ENCODE data around the gene COBLL1. TPM values are rescaled to one million over a fixed set of nuclear protein-coding genes. Genes with fewer than 3 reads are reported as not detected.

COBLL1 gene
- total RNA-seq, 2 donors from 2014 or later = 16.5 to 17.3 TPM

DNA sequence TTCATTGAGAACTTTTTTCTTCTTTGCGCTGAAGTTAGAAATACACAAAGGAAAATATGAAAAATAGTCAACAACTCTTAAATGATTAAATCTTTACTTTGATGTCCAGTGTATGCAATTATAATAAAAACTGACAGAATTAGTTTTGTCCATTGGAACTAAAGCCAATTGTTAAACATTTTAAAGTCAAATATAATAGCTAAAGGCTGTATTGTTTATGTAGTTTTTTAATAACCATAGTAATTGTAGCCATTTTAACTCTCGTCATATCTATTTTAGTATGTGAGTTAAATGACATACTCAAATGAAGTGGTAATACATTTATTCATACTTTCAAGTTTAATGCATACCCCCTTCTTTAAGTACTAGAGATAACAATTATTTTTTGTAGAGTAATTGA lies 4.7 kb upstream of the COBLL1 start:
- Mint-ChIP-seq H3K4me1 (peaks cover 3% of the 10 kb centered on the region), H3K9me3 (no peaks in the 10 kb centered on the region), H3K27ac (no peak overlapping the region), H3K27me3 (ENCODE audit: insufficient read depth) (peaks cover 2% of the 10 kb centered on the region), H3K4me3 (no peak overlapping the region), H3K36me3 (ENCODE audit: low read depth) (no peaks in the 10 kb centered on the region)
- Histone ChIP-seq H3K27ac (ENCODE audit: low read depth, low read length) (no peak overlapping the region), H3K4me3 (ENCODE audit: low read length) (no peak overlapping the region), H3K4me1 (ENCODE audit: control insufficient read depth, insufficient read depth, low read length) (no peaks in the 10 kb centered on the region), H3K36me3 (ENCODE audit: control insufficient read depth, insufficient read depth, low read length) (no peaks in the 10 kb centered on the region), H3K27me3 (ENCODE audit: control insufficient read depth, insufficient read depth, low read length, poor library complexity, severe bottlenecking) (no peaks in the 10 kb centered on the region), H3K9me3 (ENCODE audit: control insufficient read depth, low read length) (no peaks in the 10 kb centered on the region), H3K9ac (ENCODE audit: extremely low read depth, low read length, poor library complexity, severe bottlenecking) (no peak overlapping the region)
- DNase-seq = no peak
- TF ChIP-seq, protein P1, sequence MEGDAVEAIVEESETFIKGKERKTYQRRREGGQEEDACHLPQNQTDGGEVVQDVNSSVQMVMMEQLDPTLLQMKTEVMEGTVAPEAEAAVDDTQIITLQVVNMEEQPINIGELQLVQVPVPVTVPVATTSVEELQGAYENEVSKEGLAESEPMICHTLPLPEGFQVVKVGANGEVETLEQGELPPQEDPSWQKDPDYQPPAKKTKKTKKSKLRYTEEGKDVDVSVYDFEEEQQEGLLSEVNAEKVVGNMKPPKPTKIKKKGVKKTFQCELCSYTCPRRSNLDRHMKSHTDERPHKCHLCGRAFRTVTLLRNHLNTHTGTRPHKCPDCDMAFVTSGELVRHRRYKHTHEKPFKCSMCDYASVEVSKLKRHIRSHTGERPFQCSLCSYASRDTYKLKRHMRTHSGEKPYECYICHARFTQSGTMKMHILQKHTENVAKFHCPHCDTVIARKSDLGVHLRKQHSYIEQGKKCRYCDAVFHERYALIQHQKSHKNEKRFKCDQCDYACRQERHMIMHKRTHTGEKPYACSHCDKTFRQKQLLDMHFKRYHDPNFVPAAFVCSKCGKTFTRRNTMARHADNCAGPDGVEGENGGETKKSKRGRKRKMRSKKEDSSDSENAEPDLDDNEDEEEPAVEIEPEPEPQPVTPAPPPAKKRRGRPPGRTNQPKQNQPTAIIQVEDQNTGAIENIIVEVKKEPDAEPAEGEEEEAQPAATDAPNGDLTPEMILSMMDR (conservative IDR thresholded peaks at IDR 0.05) = no peak
- no CpG with 5 or more reads among the region's 2 CpGs for WGBS, 2 experiments (ENCODE audit: insufficient coverage in 1 of 2, insufficient read length in 1 of 2)

DNA sequence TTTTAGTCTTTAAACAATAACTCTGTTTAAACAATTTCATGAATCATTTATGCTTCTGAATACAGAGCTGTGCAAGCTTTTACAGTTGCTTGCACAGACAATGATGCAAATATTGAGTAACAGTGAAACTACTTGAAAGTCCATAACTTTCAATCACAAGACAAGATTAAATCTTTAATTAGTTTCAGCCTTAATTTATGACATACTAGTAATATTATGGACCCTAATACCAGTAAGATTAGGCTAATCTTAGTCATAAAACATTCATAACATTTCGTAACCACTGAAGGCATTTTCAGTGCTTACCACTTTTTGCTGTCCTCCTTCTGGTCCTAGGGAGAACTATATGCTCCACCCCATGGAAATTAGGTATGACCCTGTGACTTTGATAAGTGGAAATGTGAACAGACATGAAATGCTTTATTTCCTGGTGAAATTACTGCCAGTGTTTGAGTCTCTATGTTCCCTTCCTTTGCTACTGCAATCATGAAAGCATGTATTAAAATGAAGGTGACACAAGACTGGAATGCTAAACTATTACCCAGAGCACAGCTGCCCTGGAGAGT lies 1.8 kb upstream of the COBLL1 start:
- Histone ChIP-seq H3K36me3 (ENCODE audit: control insufficient read depth, insufficient read depth, low read length) (no peaks in the 10 kb centered on the region), H3K27ac (ENCODE audit: low read depth, low read length) (no peak overlapping the region), H3K27me3 (ENCODE audit: control insufficient read depth, insufficient read depth, low read length, poor library complexity, severe bottlenecking) (no peaks in the 10 kb centered on the region), H3K9ac (ENCODE audit: extremely low read depth, low read length, poor library complexity, severe bottlenecking) (no peak overlapping the region), H3K4me1 (ENCODE audit: control insufficient read depth, insufficient read depth, low read length) (peaks cover 5% of the 10 kb centered on the region), H3K4me3 (ENCODE audit: low read length) (no peak overlapping the region), H3K9me3 (ENCODE audit: control insufficient read depth, low read length) (no peaks in the 10 kb centered on the region)
- Mint-ChIP-seq H3K27me3 (ENCODE audit: insufficient read depth) (peaks cover 6% of the 10 kb centered on the region), H3K27ac (no peak overlapping the region), H3K4me3 (no peak overlapping the region), H3K36me3 (ENCODE audit: low read depth) (no peaks in the 10 kb centered on the region), H3K4me1 (peaks cover 20% of the 10 kb centered on the region), H3K9me3 (no peaks in the 10 kb centered on the region)
- TF ChIP-seq, protein P1 (conservative IDR thresholded peaks at IDR 0.05) = no peak
- no peak for DNase-seq
- 83 to 94% methylated on average over 1 of the region's 1 CpG for WGBS, 2 experiments (ENCODE audit: insufficient coverage in 1 of 2, insufficient read length in 1 of 2)

DNA sequence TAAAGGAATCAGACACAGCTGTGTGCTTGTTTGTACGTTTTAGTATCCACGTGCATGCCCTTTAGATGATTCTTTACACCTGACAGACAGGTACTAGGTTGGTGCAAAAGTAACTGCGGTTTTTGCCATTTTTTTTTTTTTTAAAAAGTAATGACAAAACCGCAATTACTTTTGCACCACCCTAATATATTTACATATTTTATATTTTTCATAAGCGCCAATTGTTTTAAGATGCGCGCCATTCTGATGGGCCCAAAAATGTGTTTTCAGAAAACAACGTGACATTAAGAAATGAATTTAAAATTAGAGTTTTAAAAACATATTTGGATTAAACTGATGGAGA lies 972 bp upstream of the COBLL1 start:
- H3K9me3 Mint-ChIP-seq = no peaks in the 10 kb centered on the region
- H3K9me3 ChIP-seq (ENCODE audit: control insufficient read depth, low read length) = no peaks in the 10 kb centered on the region
- no peak overlapping the region for H3K27ac Mint-ChIP-seq
- no peak overlapping the region for H3K9ac ChIP-seq (ENCODE audit: extremely low read depth, low read length, poor library complexity, severe bottlenecking)
- H3K27me3 ChIP-seq (ENCODE audit: control insufficient read depth, insufficient read depth, low read length, poor library complexity, severe bottlenecking) = no peaks in the 10 kb centered on the region
- H3K27me3 Mint-ChIP-seq (ENCODE audit: insufficient read depth) = peaks cover 6% of the 10 kb centered on the region
- peak overlapping the region; percentile 88 for H3K4me3 ChIP-seq (ENCODE audit: low read length)
- peak overlapping the region; percentile 82 for H3K4me3 Mint-ChIP-seq
- 81 to 91% methylated on average over 5 to 8 of the region's 8 CpGs for WGBS, 2 experiments (ENCODE audit: insufficient coverage in 1 of 2, insufficient read length in 1 of 2)
- no peak overlapping the region for H3K27ac ChIP-seq (ENCODE audit: low read depth, low read length)
- H3K36me3 ChIP-seq (ENCODE audit: control insufficient read depth, insufficient read depth, low read length) = no peaks in the 10 kb centered on the region
- no peaks in the 10 kb centered on the region for H3K36me3 Mint-ChIP-seq (ENCODE audit: low read depth)
- DNase-seq = no peak
- TF ChIP-seq, protein P1 (conservative IDR thresholded peaks at IDR 0.05) = no peak
- H3K4me1 ChIP-seq (ENCODE audit: control insufficient read depth, insufficient read depth, low read length) = peaks cover 5% of the 10 kb centered on the region
- peaks cover 20% of the 10 kb centered on the region for H3K4me1 Mint-ChIP-seq

All from endodermal cell (in vitro differentiated cells).